B cell (primary cell): ENCODE results near the gene APH1B. TPM values are rescaled to one million over a fixed set of nuclear protein-coding genes. Genes with fewer than 3 reads are reported as not detected.

ENCODE experiments used
- ATAC-seq: fragments of 200-7000 bp; cut with Tn5 transposase; one replicate; pipeline ENCODE4 v1.10.0; 2021; ENCODE audit warnings: low read depth, mild to moderate bottlenecking, moderate number of reproducible peaks, moderate library complexity
- CTCF ChIA-PET: fragments of 350-600 bp; sonication (Branson Sonifier 250); formaldehyde crosslinking; loops from one replicate; lab custom pipeline; 2021; ENCODE audit warnings: antibody characterized with exemption, inconsistent platforms; lab: Charles Lee
- POLR2A ChIA-PET: fragments of 350-600 bp; sonication (Branson Sonifier 250); formaldehyde crosslinking; loops from one replicate; lab custom pipeline; 2021; ENCODE audit warnings: antibody characterized with exemption; lab: Charles Lee
- DNase-seq: peaks from one replicate; pipeline ENCODE4 v3.0.0; 2013
- H2AFZ ChIP-seq: 2 replicates; pipeline ENCODE4 v1.6.1; 2012; ENCODE audit warnings: mild to moderate bottlenecking, low read depth, low read length; ENCODE audit not compliant: insufficient read depth, poor library complexity, severe bottlenecking
- H3K27ac ChIP-seq, 2 donors: 1 replicate in 1 of 2; 2 replicates in 1 of 2; pipeline ENCODE4 v1.5.1; 2012 to 2013; ENCODE audit warnings: low read length in 2 of 2, mild to moderate bottlenecking in 2 of 2, moderate library complexity in 1 of 2
- H3K27me3 ChIP-seq, 4 experiments: fragments of 200-600 bp in 1 of 4; sonication (generic) in 1 of 4; replicated peaks in 1 of 4; 1 replicate in 2 of 4; 2 replicates in 2 of 4; pipeline versions ENCODE4 v1.6.1 to v1.7.0; 2013 to 2016; ENCODE audit warnings: low read length in 3 of 4, mild to moderate bottlenecking in 2 of 4, mixed read lengths in 1 of 4, moderate library complexity in 1 of 4; ENCODE audit not compliant: insufficient read depth in 4 of 4, control insufficient read depth in 3 of 4; ENCODE audit errors: control extremely low read depth in 1 of 4
- H3K36me3 ChIP-seq, 2 experiments: replicated peaks in 1 of 2; 1 replicate in 1 of 2; 2 replicates in 1 of 2; pipeline versions ENCODE4 v1.6.1 to v1.7.1; 2013; ENCODE audit warnings: low read length in 1 of 2; ENCODE audit not compliant: insufficient read depth in 2 of 2, control insufficient read depth in 1 of 2; ENCODE audit errors: control extremely low read depth in 1 of 2, extremely low read depth in 1 of 2
- H3K4me1 ChIP-seq, 2 donors: fragments of 200-600 bp in 1 of 2; sonication (generic) in 1 of 2; 1 replicate in 1 of 2; 2 replicates in 1 of 2; pipeline versions ENCODE4 v1.5.1 to v1.6.1; 2013 to 2017; ENCODE audit warnings: low read length in 2 of 2; ENCODE audit not compliant: control insufficient read depth in 2 of 2, insufficient read depth in 2 of 2
- H3K4me2 ChIP-seq: replicated peaks from 2 replicates; pipeline ENCODE3; 2012; ENCODE audit warnings: mild to moderate bottlenecking, low read depth, low read length; ENCODE audit not compliant: poor library complexity, severe bottlenecking
- H3K4me3 ChIP-seq, 5 experiments: fragments of 200-600 bp in 1 of 5; sonication (generic) in 1 of 5; 1 replicate in 3 of 5; 2 replicates in 2 of 5; pipeline versions ENCODE4 v1.5.1 to v1.7.0; 2011 to 2016; ENCODE audit warnings: low read length in 4 of 5, mild to moderate bottlenecking in 4 of 5, low read depth in 2 of 5, control low read depth in 1 of 5, moderate library complexity in 1 of 5; ENCODE audit not compliant: insufficient read depth in 1 of 5; ENCODE audit errors: control extremely low read depth in 1 of 5, extremely low read depth in 1 of 5
- H3K79me2 ChIP-seq: fragments of 200-600 bp; sonication (generic); one replicate; pipeline ENCODE4 v1.6.0; 2016; ENCODE audit warnings: low read length; ENCODE audit not compliant: control insufficient read depth, insufficient read depth
- H3K9ac ChIP-seq: fragments of 200-600 bp; sonication (generic); 2 replicates; pipeline ENCODE4 v1.6.1; 2017; ENCODE audit warnings: mild to moderate bottlenecking, low read length, moderate library complexity
- H3K9me3 ChIP-seq, 3 donors: one replicate each; pipeline versions ENCODE4 v1.6.1 to v1.7.1; 2013; ENCODE audit warnings: low read length in 2 of 3; ENCODE audit not compliant: control insufficient read depth in 2 of 3, insufficient read depth in 1 of 3; ENCODE audit errors: control extremely low read depth in 1 of 3
- H4K20me1 ChIP-seq: 2 replicates; pipeline ENCODE4 v1.6.0; 2012; ENCODE audit warnings: mild to moderate bottlenecking, low read length; ENCODE audit not compliant: insufficient read depth, control insufficient read depth, poor library complexity, severe bottlenecking
- H3K27ac Mint-ChIP-seq: one replicate; pipeline ENCODE4 v1.8.0; 2021; ENCODE audit warnings: mixed read lengths
- H3K27me3 Mint-ChIP-seq: one replicate; pipeline ENCODE4 v1.8.0; 2021; ENCODE audit warnings: mixed read lengths
- H3K4me1 Mint-ChIP-seq: one replicate; pipeline ENCODE4 v1.8.0; 2021; ENCODE audit warnings: mixed read lengths
- H3K4me3 Mint-ChIP-seq: one replicate; pipeline ENCODE4 v1.8.0; 2021; ENCODE audit warnings: mixed read lengths
- H3K9me3 Mint-ChIP-seq: one replicate; pipeline ENCODE4 v1.8.0; 2022; ENCODE audit warnings: mixed read lengths; ENCODE audit not compliant: insufficient read depth
- CTCF ChIP-seq: fragments of 200-600 bp; IDR thresholded peaks from one replicate; pipeline ENCODE4 v1.8.0; 2022; ENCODE audit warnings: antibody characterized with exemption, mild to moderate bottlenecking
- EZH2 ChIP-seq: IDR thresholded peaks from 2 replicates; pipeline ENCODE4 v1.6.1; 2012; ENCODE audit warnings: borderline replicate concordance, low read depth, mild to moderate bottlenecking, moderate library complexity, low read length; ENCODE audit not compliant: insufficient read depth, poor library complexity, severe bottlenecking
- WGBS: methylation state at CpG from one replicate; pipeline ENCODE4 v1.1.5; 2013; ENCODE audit warnings: missing lambda C conversion rate; ENCODE audit not compliant: insufficient coverage; 5-methylcytosine and 5-hydroxymethylcytosine counted together
- intact Hi-C: fragments of 100-400 bp; cut with micrococcal nuclease; formaldehyde crosslinking; loops from one replicate; pipeline ENCODE4 v1.10.0; 2022
- polyA plus RNA-seq: library from polyadenylated mRNA; depleted of rRNA; stranded (reverse); fragments of >200 nt; gene quantifications from 2 replicates; pipeline ENCODE4 v1.2.3, GENCODE V29; 2012
- total RNA-seq, 2 donors: library from RNA; stranded (reverse); fragments of 120-200 nt in 1 of 2; gene quantifications; 1 replicate in 1 of 2; 2 replicates in 1 of 2; pipeline versions ENCODE4 v1.2.3 to v1.2.4, GENCODE V29; 2013 to 2022

APH1B gene
- total and polyA plus RNA-seq, 2 donors (not counting 1 experiment from before 2014, with no cell fraction given) = 7.6 to 45.2 TPM

- H3K4me3 Mint-ChIP-seq = no peak overlapping the region
- Histone ChIP-seq H3K4me3 (no peak overlapping the region), H3K9me3 (no peaks in the 10 kb centered on the region), H3K36me3 (peaks cover 5 to 19% of the 10 kb centered on the region in 2 experiments), H3K9ac (no peak overlapping the region), H3K4me1 (peaks cover 5 to 8% of the 10 kb centered on the region in 2 donors), H3K4me2 (peak overlapping the region; percentile 20), H3K27me3 (no peaks in the 10 kb centered on the region), H3K27ac (no peak overlapping the region), H4K20me1 (no peaks in the 10 kb centered on the region), H2AFZ (peak overlapping the region; percentile 26), H3K79me2 (no peaks in the 10 kb centered on the region)
- no peak overlapping the region for H3K27ac Mint-ChIP-seq
- no CpG with 5 or more reads among the region's 4 CpGs for WGBS
- CTCF ChIA-PET = interaction anchor here (0.8 to 5.5 kb wide), 12 partner anchors 11 to 779 kb away, joined by 3 to 40 read pairs (median 4); partner anchors contain the start of gene APH1B
- no peak for ATAC-seq
- no peaks in the 10 kb centered on the region for H3K9me3 Mint-ChIP-seq
- peak; percentile 61 for DNase-seq
- TF ChIP-seq EZH2 (no peak), CTCF (peak; percentile 82)
- no peaks in the 10 kb centered on the region for H3K27me3 Mint-ChIP-seq
- POLR2A ChIA-PET = no interaction called here
- peaks cover 11% of the 10 kb centered on the region for H3K4me1 Mint-ChIP-seq
- intact Hi-C loops = loop anchor here (1.0 to 2.0 kb wide), 2 partner anchors 114 to 780 kb away; no protein-coding TSS in a partner anchor
Observed at GRCh38 chr15:63288778-63289378, 11.5 kb downstream of the APH1B start.

DNA sequence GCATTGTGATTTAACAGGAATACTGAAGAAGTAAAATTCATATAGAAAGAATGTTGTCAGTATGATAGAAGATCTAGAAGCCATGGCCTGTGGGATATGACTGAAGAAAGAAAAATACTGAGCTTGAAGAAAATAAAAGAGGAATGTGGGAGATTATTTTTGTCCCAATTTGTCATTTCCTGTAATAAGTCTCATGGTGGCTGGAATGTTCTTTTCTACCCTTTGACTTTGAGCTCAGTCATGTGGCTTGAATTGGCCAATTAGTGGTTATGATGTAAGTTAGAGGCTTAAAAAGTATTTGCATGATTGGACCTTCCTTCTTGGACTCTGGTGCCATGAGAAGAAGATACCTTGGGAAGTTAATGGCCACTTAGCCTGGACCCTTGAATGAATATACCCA is 14.1 kb downstream of the APH1B start:
- H3K9me3 ChIP-seq = no peaks in the 10 kb centered on the region
- H3K79me2 ChIP-seq = no peaks in the 10 kb centered on the region
- H3K27me3 Mint-ChIP-seq = no peaks in the 10 kb centered on the region
- no peak overlapping the region for H3K9ac ChIP-seq
- no peak for ATAC-seq
- ChIA-PET CTCF (interaction anchor here (0.5 to 5.5 kb wide), 10 partner anchors 19 to 544 kb away, joined by 3 to 40 read pairs (median 4); no protein-coding TSS in a partner anchor), POLR2A (interaction anchor here (0.8 to 1.1 kb wide), 2 partner anchors 13 to 100 kb away, joined by 3 read pairs; no protein-coding TSS in a partner anchor)
- intact Hi-C loops = no loop called here
- H3K4me3 ChIP-seq = no peak overlapping the region
- peaks cover 14% of the 10 kb centered on the region for H3K4me1 Mint-ChIP-seq
- H3K27ac ChIP-seq = no peak overlapping the region
- H3K4me1 ChIP-seq = peaks cover 5 to 8% of the 10 kb centered on the region in 2 donors
- no peak overlapping the region for H2AFZ ChIP-seq
- H3K27me3 ChIP-seq = no peaks in the 10 kb centered on the region
- peaks cover 2 to 17% of the 10 kb centered on the region in 2 experiments for H3K36me3 ChIP-seq
- H4K20me1 ChIP-seq = no peaks in the 10 kb centered on the region
- H3K4me2 ChIP-seq = no peak overlapping the region
- no peak overlapping the region for H3K4me3 Mint-ChIP-seq
- no peak overlapping the region for H3K27ac Mint-ChIP-seq
- no peak for DNase-seq
- H3K9me3 Mint-ChIP-seq = no peaks in the 10 kb centered on the region
- no peak for TF ChIP-seq CTCF
- no peak for TF ChIP-seq EZH2
